HG02884 (cell line): ENCODE measurements around the gene STK38L.
A peak's percentile ranks its signal among the peaks of the same experiment; 100 is the strongest.

Experiments
- ATAC-seq: cut with Tn5 transposase; IDR thresholded peaks from one replicate; pipeline ENCODE4 v1.9.1; 2021; ENCODE audit warnings: mild to moderate bottlenecking, moderate library complexity; ENCODE audit not compliant: unreplicated experiment

Gene STK38L

DNA sequence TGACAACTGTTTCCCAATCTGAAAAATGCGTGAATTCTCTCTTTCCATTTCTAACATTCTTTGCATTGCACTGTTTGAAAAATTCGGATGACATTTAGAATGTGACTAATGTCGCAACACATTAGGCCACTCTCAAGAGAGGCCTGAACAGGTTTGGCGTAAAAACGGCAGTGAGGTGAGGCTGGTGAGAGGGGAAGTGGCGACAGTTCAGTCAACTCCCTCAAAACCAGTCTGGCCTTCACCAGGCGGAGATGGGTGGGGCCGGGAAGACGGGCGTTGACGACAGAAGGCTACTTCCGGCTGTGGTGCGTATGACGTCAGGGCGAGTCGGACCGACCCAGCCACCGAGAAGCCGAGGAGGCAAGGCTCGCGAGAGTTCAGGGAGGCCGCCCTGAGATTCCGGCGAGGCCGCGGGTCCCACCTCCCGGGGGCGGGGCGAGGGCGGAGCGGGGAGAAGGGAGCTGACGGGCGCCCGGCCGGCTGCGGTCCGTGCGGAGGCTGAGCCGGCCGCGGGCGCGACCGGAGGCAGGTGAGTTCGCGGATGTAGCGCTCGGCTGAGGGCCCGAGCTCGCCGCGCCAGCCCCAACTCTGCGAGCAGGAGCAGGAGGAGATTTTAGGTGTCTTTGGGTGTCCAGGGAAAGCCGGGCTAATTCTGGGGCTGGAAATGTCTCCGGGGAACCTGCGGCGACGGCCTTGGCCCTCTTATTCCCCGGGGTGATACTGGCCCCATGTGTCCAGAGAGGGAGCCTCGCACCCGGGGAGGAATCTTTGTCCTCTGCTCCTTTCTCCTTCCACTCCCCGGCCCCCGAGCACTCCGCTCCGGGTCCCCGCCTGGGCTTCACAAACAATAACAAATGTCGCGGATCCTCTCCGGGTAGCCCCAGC is at the start of gene STK38L:
STK38L (plus strand) TSS at position 483 of the 885 bp plus-strand sequence. CDS start 53,435 bp downstream, outside the sequence.
- ATAC-seq = peak; percentile 80

DNA sequence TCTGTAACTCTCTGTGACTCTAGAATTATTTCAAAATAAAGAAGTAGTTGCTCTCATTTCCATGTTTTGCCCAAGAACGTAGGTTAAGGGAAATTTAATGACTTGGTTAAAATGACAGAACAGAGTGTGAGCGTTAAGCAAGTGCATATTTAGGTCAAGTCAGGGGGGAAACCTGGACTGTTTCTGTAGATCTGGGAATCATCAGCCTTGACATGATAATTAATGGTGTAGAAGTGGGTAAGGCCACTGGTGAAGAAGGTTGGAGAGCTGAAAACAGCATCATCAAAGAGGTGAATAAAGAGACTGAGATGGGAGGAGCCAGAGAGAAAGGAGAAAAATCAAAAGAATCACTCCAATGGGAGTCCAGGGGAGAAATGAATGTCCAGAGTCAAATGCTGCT is 49.4 kb upstream of the STK38L start:
- ATAC-seq = no peak

- ATAC-seq = no peak
These were observed 46.0 kb upstream of the STK38L start for GRCh38 chr12:27198036-27198435.

GRCh38 chr12:27199638-27200300 is 44.3 kb upstream of the STK38L start:
- ATAC-seq = no peak

- no peak for ATAC-seq
These were observed 42.9 kb upstream of the STK38L start for GRCh38 chr12:27201169-27201568.

GRCh38 chr12:27206801-27207502 is 37.1 kb upstream of the STK38L start:
- no peak for ATAC-seq

DNA sequence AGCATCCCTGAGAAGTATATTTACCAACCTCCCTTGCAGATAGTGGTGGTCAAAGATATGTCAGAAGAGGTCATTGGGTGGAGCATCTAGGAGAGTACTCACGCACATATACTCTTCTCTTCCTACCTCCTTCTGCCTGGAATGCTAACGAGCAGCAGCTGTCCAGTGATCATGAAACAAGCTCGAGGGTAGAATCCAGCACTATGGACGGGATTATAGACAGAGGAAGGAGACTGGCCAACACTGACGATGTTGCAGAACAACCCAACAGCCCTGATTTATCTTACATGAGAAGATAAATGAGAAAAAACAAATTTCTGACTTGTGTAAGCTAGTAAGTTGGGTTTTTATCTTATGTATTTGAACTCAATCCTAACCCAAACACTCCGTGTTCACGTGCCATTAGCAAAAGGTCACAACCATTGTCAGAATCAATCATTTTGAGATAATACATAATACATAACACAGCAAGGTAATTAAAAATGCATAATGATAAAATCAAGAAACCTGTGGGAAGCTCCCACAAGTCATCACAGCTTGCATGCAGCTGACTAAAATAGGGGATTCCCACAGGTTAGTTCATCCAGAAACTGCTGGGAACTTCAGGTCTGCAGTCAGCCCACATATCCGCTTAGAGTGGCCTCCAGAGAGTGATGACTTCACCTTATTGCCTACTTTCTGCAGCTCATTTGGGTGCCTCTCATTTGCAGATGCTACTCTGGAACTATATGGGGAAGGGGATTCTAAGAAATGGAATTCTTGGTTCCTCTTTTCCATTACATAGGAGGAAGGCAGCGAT is 36.3 kb upstream of the STK38L start:
- ATAC-seq = peak; percentile 91

- peak; percentile 8 for ATAC-seq
These were observed 35.7 kb upstream of the STK38L start for GRCh38 chr12:27208414-27208750.

GRCh38 chr12:27209257-27209910 is 34.7 kb upstream of the STK38L start:
- no peak for ATAC-seq

DNA sequence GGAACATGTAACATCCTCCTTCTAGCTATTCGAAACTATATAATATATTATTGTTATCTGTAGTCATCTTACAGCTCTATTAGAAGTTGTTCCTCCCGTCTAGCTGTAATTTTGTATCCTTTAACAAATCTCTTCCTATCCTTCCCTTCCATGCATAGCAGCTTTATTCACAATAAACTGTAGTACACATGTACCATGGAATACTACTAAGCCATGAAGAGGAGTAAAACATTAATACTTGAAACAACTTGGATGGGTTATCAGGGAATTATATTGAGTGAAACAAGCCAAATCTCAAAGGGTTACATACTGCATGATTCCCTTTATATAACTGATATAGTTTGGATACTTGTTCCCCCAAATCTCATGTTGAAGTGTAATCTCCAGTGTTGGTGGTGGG is 33.9 kb upstream of the STK38L start:
- ATAC-seq = no peak

- no peak for ATAC-seq
These were observed 31.2 kb upstream of the STK38L start for GRCh38 chr12:27212861-27213260.

GRCh38 chr12:27213304-27213703 is 30.8 kb upstream of the STK38L start:
- ATAC-seq = no peak

DNA sequence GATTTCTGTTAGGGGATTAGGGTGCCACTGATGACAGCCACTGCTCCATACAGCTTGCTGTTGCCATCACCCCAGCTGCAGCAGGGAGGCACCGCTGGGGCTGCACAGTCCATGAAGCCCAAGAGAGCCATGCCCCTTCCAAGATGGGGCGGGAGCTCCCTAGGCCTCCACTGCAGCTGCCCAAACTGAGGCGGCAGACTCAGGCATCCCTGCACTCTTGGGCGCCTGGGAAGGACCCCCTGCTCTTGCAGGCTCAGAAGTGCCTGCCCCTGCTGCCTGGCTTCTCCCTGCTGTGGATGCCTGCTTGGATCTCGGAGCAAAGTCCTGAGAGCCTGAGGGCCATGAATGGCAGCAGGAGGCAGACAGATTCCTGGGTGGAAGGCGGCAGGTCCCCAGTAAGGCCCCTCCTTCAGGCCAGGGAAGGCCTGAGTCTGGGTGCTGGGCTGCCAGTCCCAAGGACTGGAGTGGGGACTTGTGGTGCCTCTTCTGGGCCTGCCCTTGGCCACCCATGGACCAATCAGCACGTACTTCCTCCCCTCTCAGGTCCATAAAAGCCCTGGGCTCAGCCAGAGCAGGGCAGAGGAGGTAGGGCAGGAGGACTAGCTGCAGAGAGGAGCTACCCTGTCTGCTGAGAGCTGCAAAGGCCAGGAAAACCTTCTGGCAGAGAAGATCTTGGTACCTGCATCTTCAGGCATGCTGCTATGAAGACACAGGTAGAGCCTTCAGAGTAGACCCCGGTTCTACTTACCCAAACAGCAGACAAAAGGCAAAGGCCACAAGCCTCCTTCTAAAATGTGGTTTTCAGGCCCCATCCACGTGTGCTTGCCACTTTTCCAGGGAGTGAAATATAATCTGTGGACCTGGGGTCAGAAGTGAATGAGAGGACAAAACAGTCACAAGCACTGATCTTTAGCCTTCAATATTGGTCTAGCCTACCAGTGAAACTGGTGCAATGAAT is 30.0 kb upstream of the STK38L start:
- ATAC-seq = no peak

- no peak for ATAC-seq
These were observed 26.5 kb upstream of the STK38L start for GRCh38 chr12:27217590-27217989.

GRCh38 chr12:27219693-27220054 is 24.4 kb upstream of the STK38L start:
- no peak for ATAC-seq

GRCh38 chr12:27220055-27220987 is 23.8 kb upstream of the STK38L start:
- peak; percentile 69 for ATAC-seq

DNA sequence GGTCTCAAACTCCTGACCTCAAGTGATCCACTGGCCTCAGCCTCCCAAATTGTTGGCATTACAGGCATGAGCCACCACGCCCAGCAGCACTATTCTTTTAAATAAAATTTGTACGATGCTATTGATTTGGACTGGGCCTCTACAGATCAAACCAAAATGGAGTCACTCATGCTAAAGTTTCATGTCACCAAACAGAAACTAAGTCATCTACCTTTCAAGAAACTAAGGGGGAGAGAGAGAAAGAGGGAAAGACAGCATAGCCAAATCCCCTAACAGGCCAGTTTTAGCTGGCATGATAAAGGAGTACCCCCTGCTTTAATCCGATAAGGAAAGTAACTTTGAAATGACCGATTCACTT is 23.1 kb upstream of the STK38L start:
- ATAC-seq = no peak

- ATAC-seq = peak; percentile 79
These were observed 22.3 kb upstream of the STK38L start for GRCh38 chr12:27221625-27222387.
